NCI-H2171 (cell line): ENCODE data around the gene VAX1.

Experiments used
- DNase-seq: peaks from one replicate; lab custom pipeline; 2025; lab: John Stamatoyannopoulos, UW

Gene VAX1

DNA sequence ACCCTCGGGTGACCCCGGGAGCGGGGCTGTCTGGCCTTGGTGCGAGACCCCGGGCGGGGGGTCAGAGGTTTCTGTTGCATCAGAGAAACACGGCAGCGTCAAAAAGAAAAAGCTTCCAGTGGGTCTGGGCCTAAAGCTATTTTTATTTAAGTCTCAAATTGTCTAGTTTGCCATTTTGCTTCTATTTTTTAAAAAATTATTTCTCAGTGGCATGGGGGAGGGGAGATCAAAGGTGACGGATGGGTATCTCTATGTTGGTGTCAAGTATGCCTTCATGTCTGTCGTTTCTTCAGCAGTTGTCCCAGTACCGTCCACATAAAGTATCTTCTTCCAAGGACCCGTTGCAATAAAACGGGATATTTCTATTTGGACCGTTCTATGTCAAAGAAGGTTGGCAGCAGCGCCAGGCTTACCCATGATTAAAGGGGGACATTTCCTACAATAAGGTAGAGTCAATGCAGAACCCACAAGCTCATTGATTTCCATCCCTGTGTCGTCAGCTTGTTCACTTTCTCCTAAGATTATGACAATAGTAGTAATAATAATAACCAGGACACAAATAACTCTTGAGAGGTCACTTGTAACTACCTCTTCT is 26.0 kb upstream of the VAX1 start:
- DNase-seq = no peak

DNA sequence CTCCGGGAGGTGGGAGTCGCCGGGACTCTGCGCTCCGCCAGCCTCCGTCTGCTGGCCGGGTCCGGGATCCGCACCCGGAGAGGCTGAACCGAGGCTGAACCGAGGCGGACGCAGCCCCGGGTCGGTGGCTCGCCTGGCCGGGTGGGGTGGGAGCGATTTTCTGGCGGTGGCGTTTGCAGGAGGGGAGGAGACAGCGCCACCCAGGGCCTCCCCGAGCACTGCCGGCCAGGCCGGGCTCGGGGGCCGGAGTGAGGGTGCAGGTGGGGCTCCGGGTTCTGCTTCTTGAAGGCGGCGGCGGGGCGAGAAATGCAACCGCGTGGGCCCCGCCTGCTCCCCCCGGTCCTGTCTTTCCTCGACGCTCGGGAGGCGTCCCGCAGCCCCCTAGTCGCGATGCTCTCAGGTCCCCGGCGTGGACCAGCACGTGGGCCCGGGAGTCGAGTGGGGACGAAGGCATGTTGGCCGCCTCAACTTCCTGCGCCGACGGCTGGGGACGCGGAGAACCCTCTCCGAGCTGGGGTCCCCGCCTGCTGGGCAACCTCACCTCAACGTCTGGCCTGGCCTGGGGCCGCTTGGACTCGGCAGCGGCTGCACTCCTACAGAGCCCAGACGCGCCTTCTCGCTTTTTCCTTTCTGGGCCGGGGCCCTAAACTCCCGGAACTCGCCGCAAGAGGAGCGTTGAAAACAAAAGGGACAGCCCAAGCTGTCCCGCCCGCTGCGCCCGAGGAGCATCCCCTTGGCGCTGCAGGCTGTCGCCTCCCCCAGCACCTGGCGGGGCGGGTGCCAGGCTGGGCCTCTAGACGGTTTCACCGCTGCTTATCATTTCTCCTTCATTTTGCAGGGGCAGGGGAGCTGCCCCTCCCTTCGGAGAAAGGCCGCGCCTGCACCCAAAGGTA is 25.2 kb upstream of the VAX1 start:
- no peak for DNase-seq

DNA sequence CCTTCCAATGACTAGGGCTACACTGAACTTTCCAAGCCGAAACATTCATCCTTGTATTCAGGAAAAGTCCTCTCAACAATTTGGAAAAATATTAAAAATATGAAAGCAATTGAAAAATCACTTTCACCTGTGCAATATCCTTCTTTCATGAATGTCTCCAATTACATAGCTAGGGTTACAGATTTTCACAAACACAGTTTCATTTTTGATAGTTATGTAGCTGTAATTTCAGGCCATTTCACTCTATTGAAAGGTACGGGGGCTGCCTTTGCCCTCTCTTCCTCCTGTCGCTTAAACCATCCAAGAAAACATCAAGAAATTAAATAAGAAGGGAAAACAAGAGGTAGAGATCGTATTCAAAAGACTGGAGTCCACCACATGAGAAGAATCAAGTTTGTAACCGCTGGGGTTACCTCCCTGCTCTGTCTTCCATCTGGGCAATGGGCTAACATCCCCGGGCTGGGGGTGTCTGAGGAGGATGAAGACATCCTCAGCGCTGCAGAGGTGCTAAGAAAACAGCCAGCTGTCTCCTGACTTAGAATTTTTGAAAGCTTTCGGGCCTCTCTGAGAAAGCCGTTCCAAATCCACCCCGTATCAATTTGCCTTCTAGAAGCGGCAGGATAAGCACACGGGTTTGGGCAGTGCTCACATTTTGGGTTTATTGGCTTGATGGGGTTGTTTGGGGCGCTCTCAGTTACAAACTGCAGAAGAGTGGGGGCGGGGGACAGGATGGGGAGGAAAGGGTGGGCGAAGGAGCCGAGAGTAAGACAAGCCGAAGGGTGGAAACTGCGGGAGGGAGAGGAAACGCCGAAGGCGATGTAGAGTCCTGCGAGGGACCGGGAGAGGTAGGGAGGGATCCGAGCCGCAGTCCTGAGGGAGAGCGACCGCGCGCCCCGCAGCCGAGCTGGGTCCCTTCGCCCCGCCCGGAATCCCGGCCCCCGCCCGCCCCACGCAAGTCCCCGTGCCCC is 24.3 kb upstream of the VAX1 start:
- no peak for DNase-seq

DNA sequence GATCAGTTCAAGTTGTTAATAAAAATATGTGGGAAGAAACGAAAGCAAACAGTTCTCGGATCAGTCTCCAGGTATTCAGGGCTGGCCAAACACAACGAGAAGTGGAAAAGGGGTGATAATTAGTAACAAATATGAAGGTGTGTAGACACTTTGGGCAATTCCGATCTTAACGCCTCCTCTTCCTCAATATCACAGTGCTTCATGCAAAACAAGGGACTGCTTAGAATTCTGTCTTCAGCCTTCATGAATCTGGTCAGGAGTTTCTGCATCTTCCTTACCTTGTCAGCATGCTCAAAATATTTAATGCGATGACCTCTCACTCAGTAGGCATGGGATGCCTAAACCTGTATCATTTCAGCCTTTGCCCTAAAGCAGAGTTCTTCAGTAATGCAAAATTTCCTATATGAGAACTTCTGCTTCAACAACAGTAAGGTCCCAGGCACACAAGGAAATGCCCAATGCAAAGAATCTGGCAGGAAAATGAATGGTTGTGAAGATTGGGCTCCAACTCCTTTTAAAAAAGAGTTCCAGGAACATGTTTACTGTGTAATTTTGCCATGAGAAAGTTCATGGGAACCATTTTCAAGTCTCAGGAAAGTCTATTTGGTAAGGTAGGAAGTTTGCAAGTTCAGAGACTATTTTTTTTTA is 23.4 kb upstream of the VAX1 start:
- no peak for DNase-seq

DNA sequence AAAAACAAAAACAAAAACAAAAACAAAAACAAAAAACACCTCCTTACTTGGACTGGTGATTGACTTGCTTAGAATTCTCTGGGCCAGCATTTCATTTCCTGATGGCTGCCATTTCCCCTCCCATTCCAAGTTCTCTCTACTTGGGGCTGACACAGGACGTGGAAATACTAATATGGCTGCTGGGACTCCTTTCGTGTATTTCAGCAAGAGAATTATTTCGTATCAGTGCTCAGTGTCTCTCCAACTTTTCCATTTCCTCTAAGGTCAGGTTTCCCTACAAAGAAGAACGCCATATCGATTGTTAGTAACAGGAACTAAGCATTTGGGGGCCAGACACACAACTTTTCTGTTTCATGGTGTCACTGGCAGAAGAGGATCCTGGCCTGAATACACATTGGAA is 22.5 kb upstream of the VAX1 start:
- no peak for DNase-seq

DNA sequence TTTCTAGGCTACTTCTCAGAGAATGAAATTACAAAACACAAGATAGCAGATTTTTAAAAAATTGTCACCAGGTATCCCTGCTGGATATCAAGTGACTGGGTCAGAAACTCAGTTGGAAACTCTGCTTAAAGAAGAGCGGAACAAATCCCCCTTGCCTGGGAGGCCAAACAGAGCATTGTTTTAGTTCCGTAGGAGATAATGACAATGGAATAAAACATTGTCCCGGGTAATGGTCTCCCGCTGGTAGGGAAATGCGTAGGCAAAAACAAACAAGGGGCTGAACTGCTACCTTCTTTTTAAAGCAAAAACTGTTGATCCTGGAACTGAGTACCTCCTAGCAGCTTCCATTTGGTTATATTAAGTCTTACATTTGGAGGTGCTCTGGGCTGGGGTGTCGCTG is 21.3 kb upstream of the VAX1 start:
- no peak for DNase-seq

DNA sequence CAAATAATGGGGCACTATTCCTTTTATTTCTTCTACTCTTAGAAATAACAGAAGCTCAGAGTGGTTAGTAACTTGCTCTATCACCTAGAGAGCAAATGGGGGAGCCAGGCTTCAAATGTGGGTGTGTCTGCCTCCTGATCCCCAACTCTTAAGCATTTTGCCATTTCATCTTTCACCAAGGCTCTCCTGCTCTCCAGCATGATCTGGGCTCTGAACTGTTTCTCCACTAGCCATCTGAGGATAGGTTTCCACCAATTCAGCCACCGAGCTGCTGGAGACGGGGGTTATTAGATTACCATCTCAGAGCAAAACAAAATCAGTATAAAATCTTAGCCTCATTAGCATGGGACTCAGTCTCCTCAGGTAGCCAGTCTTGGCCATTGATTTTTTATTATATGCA is 20.2 kb upstream of the VAX1 start:
- no peak for DNase-seq

DNA sequence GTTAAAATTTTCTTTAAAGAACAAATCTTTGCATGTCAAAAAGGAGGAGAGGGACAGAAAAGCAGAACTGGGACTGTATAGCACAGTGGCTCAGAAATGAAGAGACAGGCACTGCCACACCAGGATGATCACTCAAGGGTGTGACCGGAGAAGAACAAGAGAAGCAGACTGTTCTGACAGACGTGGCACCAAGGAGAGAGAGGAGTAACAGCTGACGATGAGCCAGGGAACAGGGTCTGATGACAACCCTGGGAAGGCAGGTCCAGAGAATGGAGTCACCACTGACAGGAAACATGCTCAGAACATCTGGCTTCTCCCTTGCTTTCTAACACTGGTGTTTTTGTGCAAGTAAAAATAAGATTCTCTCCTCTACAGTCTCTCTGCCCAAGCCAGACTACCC is 14.6 kb upstream of the VAX1 start:
- no peak for DNase-seq

DNA sequence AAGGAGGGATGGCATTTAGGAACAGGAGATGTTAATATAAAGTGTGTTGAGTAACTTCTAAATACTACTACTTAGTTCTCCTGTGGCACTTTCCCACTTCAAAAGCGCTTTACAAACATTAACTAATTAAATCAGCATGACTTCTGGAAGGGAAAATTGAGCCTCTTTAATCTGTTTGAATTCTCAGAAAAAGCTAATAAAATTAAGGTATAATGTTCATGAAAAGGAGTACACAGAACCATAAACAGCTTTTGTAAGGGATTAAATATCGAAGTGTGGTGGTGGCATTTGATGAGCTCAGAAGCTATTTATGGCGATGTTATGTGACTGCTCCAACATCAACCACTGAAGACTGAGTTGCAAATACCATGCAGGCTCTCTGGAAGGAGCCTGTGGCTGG is 10.2 kb upstream of the VAX1 start:
- DNase-seq = no peak

DNA sequence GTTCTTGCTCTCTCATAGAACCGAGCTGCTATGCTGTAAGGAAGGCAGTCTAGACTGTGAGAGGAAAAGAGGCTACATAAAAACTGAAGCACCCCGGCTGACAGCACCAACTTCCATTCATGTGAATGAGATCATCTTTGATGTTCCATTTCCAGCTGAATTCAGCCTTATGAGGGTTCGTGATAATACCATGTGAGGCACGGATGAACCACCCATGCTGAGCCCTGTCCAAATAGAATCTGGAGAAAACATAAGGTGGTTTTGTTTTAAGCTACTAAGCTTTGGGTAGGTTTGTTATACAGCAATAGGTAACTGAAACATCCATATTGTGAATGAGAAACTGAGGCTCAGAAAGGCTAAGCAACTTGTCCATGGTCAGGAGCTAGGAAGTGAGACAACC is 6.9 kb upstream of the VAX1 start:
- no peak for DNase-seq

DNA sequence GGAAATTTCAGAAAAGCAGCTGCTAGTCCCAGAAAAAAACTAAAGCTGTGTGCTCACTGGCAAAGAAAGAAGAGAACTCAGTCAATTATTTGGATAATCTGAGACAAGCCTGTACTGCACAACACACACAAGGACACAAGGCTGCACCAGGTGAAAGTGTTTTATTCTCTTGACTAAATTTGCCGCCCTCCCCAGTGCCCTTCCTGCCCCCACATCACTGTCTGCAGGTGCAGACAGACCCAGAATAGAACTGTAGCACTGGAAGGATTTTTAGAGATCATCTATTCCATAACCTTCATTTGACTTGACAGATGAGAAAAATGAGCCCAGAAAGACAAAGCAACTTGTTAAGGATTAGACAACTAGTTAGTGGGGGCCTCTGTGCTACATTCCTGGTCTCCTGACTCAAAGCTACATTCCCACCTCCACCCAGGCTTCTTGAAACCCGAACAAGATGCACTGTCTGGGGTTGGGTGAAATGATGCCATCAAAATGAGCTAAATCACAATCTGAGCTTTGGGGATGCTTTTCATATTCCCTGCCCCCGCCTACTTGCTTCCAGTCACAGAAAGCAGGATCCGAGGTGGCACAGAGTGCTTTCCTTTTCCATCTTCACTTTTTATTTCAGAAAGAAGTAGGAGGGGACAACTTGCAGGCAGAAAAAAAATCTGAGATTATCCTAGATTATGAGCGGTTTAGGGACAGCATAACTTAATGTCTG is 5.2 kb upstream of the VAX1 start:
- DNase-seq = no peak

DNA sequence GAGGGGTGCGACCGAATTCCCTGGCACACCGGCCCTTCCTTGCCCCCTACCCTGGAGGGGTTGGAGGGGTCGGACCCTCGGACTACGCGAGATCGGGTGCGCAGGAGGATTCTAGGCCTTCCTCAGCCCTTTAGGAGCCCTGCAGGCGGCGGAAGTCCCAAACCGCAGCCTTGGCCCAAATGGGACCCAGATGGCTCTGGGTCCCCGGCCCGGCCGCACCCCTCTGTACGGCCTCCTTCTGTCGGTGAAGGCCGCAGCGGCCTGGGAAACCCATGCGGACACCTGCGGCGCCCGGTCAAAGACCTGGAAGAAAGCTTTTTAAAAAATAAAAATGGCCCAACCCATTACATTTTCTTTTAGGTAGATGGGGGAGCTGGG is 2.4 kb upstream of the VAX1 start:
- DNase-seq = no peak

DNA sequence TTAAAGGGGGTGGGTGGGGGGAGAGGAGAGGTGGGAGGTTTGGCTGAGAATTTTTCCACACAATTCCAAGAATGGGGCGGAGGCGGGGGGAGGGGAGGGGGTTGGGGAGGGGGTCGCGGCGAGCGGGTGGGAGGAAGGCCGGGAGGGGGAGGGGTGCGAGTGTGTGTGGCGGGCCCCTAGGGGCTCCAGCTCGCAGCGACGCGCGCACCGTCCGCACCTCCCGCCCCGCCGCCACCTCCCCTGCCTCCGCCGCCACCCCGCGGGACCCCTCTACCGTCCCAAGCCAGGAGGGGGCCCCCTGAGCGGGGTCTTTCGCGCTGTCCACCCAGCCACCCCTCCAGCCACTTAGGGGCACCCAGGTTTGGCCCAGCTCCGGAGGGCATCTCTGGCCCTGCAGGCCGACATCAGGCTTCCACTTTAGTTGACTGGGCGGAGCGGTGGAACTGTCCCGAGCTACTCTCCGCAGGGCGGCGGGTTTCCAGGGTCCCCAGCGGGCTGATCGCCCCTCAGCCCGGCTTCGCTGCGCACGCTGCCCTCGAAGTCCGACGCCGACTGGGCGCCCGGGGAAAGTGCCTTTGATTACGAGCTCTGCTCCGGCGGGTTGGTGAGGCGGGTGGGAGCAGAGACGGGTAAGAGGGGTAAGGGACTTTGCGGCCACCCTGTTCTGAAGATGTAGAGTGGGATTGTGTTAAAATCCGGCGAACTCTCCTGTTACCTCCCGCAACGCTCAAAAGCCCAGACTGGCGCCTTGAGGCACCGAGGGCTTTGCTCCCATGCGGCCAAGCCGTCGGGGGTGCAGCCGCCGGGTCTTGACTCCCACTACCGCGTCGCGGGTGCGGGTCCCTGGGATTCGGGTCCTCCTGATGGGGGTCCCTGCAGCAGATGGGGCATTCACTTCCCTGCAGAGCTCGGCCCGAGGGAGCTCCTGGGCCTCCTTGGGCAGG is 1.8 kb upstream of the VAX1 start:
- DNase-seq = no peak

DNA sequence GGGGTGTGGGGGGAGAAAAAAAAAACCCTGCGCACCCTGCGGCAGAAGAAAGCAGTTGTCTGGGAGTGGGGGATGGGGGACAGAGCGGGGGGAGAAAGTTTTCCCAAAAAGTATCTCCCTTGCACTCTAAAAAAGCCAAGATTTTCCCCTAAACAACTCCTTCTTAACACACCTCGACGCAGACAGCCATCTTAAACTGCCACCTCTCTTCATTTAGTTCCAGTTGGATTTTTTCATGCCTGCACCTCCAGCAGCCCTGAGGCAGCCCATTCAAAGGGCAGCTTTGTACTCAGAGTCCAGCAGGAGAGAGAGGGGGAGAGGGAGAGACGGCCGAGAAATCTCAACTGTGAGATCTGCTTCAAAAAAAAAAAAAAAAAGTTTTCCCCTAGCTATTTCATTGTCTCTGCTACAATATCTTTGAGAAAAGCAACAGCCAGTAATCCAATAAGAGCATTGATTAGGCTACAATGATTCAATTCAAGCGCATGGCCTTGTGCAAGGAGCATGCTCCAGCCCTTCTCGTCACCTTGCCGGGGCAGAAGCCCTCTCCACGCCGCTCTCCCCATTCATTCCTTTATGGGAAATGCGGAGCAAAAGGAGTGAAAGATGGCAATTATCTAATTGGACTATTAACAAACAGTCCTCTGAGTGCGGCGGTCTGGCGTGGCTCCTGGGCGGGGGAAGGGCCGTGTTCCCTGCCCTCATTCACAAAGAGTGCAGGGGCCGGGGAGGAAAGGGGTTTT is 939 bp upstream of the VAX1 start:
- no peak for DNase-seq

DNA sequence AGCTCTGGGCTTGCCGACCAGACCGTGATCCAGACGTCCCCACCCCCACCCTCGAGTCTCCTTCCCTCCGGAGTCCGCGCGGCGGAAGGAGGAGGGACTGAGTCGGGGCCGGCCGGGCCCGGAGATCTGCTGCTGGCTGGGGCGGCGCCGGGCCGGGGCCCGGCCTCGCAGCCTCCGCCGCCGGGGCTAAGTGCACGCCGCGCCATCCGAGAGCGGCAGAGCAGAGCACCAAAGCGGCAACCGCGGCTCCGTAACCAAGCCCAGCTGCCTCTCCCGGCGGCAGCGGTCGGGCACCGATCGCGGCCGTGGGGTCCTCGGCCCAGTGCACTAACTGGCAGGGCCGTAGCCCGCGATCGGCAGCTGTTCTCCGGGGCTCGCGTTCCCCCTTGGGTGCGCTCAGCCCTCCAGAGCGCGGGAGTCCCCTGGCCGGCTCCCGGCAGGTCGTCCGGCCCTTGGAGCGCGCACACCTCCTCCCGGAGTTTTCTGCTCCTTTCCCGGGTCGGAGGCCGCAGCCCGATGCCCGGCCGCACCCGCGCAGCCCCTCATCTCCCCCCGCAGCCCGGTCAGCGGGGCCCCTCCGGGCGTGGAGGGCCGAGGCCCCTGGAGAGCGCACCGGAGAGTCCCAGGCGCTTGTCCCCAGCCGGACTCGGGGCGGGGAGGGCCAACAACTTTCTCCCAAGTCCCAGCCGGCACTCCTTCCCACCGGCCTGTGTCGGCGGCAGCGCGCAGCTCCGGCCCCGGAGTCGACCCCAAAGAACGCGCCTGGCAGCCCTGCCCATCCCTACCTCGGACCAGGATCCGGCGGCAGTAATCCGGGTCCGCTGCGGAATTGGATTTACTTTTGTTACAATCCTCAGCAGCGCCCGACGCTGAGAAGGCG is 799 bp downstream of the VAX1 start:
- DNase-seq = no peak

DNA sequence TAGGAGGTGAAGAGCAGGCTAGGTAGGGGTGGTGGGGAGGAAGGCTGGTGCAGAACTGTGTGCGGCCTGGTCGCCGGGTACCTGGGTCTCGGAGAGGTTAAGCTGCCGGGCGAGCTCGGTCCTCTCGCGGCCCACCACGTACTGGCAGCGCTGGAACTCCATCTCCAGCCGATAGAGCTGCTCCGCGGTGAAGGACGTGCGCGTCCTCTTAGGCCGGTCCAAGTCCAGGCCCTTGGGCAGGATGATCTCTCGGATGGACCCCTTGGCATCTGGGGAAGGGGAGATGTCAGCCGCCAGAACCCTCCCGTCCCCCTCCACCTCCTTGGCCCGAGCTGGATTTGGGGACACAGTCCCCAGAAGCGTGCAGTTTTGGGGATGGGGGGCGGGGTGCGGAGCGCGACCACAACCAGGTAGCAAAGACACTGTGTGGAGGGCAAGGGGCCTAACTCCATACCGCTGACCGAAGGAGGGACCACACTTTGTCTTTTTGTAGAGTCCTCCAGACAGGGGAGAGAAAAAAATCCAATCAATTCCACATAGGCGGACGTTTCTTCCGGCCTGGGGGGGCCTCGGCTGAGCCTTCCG is 1.6 kb downstream of the VAX1 start:
- DNase-seq = no peak

DNA sequence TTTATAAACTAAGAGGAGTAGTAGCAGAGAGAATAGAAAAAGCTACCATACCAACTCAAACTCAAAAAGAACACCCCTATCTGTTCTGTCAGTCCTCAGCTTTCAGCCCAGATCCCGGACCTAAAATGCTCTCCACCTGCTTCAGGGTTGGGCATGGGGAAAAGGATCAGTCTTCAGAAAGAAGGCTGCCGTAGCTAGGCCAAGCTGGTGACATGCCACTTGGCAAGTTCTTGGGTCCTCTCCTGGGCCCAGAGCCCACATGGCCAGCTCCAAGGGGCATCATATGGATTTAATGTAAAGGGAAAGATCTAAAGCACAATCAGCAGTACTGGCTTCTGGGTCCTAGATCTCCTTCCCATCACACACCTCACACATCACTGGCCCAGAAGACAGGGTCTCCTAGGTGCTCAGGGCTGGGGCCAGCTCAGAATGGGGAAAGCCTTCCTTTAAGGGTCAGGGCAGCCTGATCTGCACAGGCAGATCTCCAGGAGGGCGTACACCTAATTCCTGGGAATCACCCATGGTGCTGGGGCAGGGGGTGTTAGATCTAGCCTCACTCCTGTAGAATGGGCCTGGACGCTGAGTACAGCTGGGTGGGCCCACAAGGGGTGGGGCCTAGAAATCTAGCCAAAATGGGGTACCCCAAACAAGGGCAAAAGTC is 2.5 kb downstream of the VAX1 start:
- no peak for DNase-seq

DNA sequence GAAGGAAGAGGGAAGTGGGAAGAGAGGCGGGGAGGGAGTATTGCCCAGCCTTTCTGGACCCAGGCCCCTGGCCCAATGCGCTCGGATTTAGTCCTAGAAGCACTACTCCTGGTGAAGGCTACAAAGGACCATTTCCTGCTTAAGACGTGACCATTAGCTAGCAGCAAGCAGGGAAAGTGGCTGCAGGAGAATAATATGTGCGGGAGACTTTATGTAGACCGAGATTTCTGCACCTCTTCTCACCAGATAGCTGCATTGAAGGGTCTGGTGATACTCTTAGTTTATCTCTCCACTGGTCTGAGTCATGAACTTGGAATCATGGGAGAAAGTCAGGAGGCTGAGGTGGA is 3.1 kb downstream of the VAX1 start:
- no peak for DNase-seq
